ENCODE results near the gene DDX56. TPM values are rescaled to one million over a fixed set of nuclear protein-coding genes. Genes with fewer than 3 reads are reported as not detected.

Gene DDX56
- total and polyA plus RNA-seq, 2 donors (not counting 1 experiment from before 2014, with no cell fraction given), result 36.0 to 44.4 TPM

GRCh38 chr7:44621034-44621749, 47.5 kb upstream of the DDX56 start:
- no peaks in the 10 kb centered on the region for H3K27me3 ChIP-seq (ENCODE audit: control insufficient read depth, insufficient read depth, low read length)
- H3K4me1 ChIP-seq (ENCODE audit: control insufficient read depth, extremely low read depth, insufficient read depth, low read length), result peaks cover 15% of the 10 kb centered on the region
- H3K4me2 ChIP-seq (ENCODE audit: extremely low read depth, insufficient read depth, low read length), result no peak overlapping the region
- no peak for TF ChIP-seq EZH2 (IDR thresholded peaks at IDR 0.05; ENCODE audit: low read length, missing control alignments)
- TF ChIP-seq CTCF (conservative IDR thresholded peaks at IDR 0.05 in 1 of 2, IDR thresholded peaks at IDR 0.05 in 1 of 2; ENCODE audit: low read depth in 1 of 2, low read length in 2 of 2), result no peak
- H2AFZ ChIP-seq (ENCODE audit: low read length), result no peak overlapping the region
- H3K4me3 ChIP-seq (replicated peaks in 1 of 4; ENCODE audit: control extremely low read depth in 1 of 4, insufficient read depth in 1 of 4, low read depth in 3 of 4, low read length in 4 of 4), result no peak overlapping the region
- H3K27ac ChIP-seq (ENCODE audit: insufficient read depth, low read length), result peak overlapping the region; percentile 17
- peaks cover 6% of the 10 kb centered on the region for H3K36me3 ChIP-seq (ENCODE audit: control insufficient read depth, insufficient read depth, low read length)
- H4K20me1 ChIP-seq (ENCODE audit: control insufficient read depth, extremely low read depth, insufficient read depth, low read length), result no peaks in the 10 kb centered on the region
- H3K79me2 ChIP-seq (ENCODE audit: control insufficient read depth, insufficient read depth, low read length), result peaks cover 65% of the 10 kb centered on the region
- no peaks in the 10 kb centered on the region for H3K9me3 ChIP-seq (ENCODE audit: control insufficient read depth, insufficient read depth, low read depth, low read length)
- H3K9ac ChIP-seq (ENCODE audit: insufficient read depth, low read length), result no peak overlapping the region
- peak; percentile 47 to 48 for DNase-seq (ENCODE audit: low read depth in 2 of 2)

GRCh38 chr7:44618753-44619152, 45.0 kb upstream of the DDX56 start:
- H4K20me1 ChIP-seq (ENCODE audit: control insufficient read depth, extremely low read depth, insufficient read depth, low read length), result no peaks in the 10 kb centered on the region
- H3K27ac ChIP-seq (ENCODE audit: insufficient read depth, low read length), result no peak overlapping the region

GRCh38 chr7:44618045-44618444, 44.3 kb upstream of the DDX56 start:
- peaks cover 76% of the 10 kb centered on the region for H3K79me2 ChIP-seq (ENCODE audit: control insufficient read depth, insufficient read depth, low read length)
- no peak for DNase-seq (ENCODE audit: low read depth in 2 of 2)
- no peak overlapping the region for H3K4me3 ChIP-seq (replicated peaks in 1 of 4; ENCODE audit: control extremely low read depth in 1 of 4, insufficient read depth in 1 of 4, low read depth in 3 of 4, low read length in 4 of 4)
- H2AFZ ChIP-seq (ENCODE audit: low read length), result no peak overlapping the region
- H3K27me3 ChIP-seq (ENCODE audit: control insufficient read depth, insufficient read depth, low read length), result no peaks in the 10 kb centered on the region
- H3K36me3 ChIP-seq (ENCODE audit: control insufficient read depth, insufficient read depth, low read length), result peaks cover 4% of the 10 kb centered on the region
- no peaks in the 10 kb centered on the region for H3K9me3 ChIP-seq (ENCODE audit: control insufficient read depth, insufficient read depth, low read depth, low read length)
- TF ChIP-seq CTCF (conservative IDR thresholded peaks at IDR 0.05 in 1 of 2, IDR thresholded peaks at IDR 0.05 in 1 of 2; ENCODE audit: low read depth in 1 of 2, low read length in 2 of 2) (no peak), EZH2 (IDR thresholded peaks at IDR 0.05; ENCODE audit: low read length, missing control alignments) (no peak)
- H3K9ac ChIP-seq (ENCODE audit: insufficient read depth, low read length), result no peak overlapping the region
- H4K20me1 ChIP-seq (ENCODE audit: control insufficient read depth, extremely low read depth, insufficient read depth, low read length), result no peaks in the 10 kb centered on the region
- H3K4me2 ChIP-seq (ENCODE audit: extremely low read depth, insufficient read depth, low read length), result no peak overlapping the region
- peaks cover 15% of the 10 kb centered on the region for H3K4me1 ChIP-seq (ENCODE audit: control insufficient read depth, extremely low read depth, insufficient read depth, low read length)
- H3K27ac ChIP-seq (ENCODE audit: insufficient read depth, low read length), result peak overlapping the region; percentile 1

More at GRCh38 chr7:44618753-44619152, 45.0 kb upstream of the DDX56 start:
- Histone ChIP-seq H3K79me2 (ENCODE audit: control insufficient read depth, insufficient read depth, low read length) (peaks cover 73% of the 10 kb centered on the region), H3K36me3 (ENCODE audit: control insufficient read depth, insufficient read depth, low read length) (peaks cover 4% of the 10 kb centered on the region), H3K27me3 (ENCODE audit: control insufficient read depth, insufficient read depth, low read length) (no peaks in the 10 kb centered on the region), H3K4me2 (ENCODE audit: extremely low read depth, insufficient read depth, low read length) (no peak overlapping the region), H3K4me1 (ENCODE audit: control insufficient read depth, extremely low read depth, insufficient read depth, low read length) (peaks cover 15% of the 10 kb centered on the region), H3K4me3 (replicated peaks in 1 of 4; ENCODE audit: control extremely low read depth in 1 of 4, insufficient read depth in 1 of 4, low read depth in 3 of 4, low read length in 4 of 4) (no peak overlapping the region), H3K9me3 (ENCODE audit: control insufficient read depth, insufficient read depth, low read depth, low read length) (no peaks in the 10 kb centered on the region), H3K9ac (ENCODE audit: insufficient read depth, low read length) (no peak overlapping the region), H2AFZ (ENCODE audit: low read length) (no peak overlapping the region)
- DNase-seq (ENCODE audit: low read depth in 2 of 2), result peak in 1 of 2 donors; percentile 18
- TF ChIP-seq CTCF (conservative IDR thresholded peaks at IDR 0.05 in 1 of 2, IDR thresholded peaks at IDR 0.05 in 1 of 2; ENCODE audit: low read depth in 1 of 2, low read length in 2 of 2), result no peak
- TF ChIP-seq EZH2 (IDR thresholded peaks at IDR 0.05; ENCODE audit: low read length, missing control alignments), result no peak

Data from fibroblast of lung (primary cell).